HG03520 (cell line): ENCODE measurements around the gene FAM222A.

Source experiments
- ATAC-seq: cut with Tn5 transposase; IDR thresholded peaks from one replicate; pipeline ENCODE4 v1.9.1; 2021; ENCODE audit warnings: mild to moderate bottlenecking, moderate library complexity; ENCODE audit not compliant: unreplicated experiment

FAM222A gene

DNA sequence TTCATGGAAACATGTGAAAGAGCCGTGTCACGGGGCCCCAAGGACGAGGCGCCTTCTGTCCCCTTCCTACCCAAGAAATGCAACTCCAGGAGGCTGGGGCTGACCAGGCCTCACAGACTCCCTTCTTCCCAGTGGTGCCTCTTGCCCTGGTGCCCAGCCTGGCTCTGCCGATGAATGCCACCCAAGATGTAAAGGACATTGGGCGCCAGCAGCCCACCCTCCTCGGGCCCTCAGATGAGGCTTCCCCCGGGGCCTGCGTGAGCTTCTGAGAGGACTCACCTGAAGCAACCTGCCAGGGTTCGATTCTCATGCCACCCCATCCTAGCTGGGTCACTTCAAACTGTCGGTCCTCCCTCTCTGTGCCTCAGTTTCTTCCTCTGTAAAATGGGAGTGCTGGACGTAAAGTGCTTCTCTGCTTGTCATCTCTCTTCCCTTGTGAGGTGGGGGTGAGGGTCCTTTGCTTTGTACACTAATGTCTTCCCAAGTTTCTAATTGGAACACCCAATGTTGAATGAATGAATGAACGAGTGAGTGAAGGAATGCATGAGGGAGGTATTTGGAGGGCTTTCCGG, 10.8 kb downstream of the FAM222A start:
- no peak for ATAC-seq

DNA sequence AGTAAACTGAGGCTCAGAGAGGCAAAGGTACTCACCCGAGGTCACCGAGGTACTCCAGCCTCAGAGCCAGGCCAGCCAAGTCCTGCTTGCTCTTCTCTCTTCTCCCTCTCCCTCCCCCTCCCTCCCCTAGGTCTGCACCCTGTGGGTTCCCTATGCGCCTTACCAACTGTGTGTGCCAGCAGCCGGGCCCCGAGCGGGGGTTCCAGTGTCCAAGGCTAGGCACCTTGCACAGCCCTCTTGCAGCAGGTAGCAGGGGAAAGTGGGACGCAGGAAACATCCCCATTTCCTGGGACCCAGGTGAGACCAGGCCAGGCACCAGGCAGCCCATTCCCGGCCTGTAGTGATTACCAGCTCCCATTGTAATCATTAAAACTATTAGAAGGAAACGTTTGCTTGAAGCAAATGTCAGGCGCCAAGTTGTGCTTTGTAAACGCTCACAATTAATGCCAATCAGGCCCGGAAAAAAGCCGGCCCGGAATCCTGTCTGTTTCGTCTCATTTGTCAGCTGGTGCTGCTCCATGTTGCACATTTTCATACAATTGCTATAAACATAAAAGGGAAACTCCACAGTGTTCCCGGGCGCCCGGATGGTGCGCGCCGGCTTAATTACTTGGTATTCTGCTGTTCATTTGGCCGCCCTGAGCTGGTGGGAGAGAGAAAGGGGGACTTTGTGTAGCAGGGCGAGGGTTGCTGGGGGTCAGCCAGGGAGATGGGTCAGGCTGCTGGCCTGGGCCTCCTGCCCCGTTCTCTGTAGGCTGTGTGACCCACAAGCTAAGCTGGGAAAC, 11.9 kb downstream of the FAM222A start:
- ATAC-seq: no peak

DNA sequence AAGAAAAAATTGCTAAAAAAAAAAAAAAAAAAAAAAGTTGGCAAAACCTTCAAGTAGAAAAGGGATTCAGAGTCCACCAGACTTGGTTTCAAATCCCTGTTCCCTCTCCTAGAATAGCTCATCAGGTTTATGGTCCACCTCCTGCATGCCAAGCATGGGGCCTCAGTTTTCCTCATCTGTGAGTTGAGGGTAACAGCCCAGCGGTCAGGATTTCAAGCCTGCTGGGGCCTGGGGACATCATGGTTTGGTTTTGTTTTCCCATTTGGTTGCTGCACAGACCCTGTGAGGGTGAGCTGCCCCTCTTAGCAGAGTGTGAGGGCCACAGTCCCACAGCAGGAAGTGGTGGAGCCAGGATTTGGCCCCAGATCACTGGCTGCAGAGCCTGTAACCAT, 12.5 kb downstream of the FAM222A start:
- ATAC-seq: no peak

- ATAC-seq: no peak
Measured at GRCh38 chr12:109726511-109727038, 12.9 kb downstream of the FAM222A start.

DNA sequence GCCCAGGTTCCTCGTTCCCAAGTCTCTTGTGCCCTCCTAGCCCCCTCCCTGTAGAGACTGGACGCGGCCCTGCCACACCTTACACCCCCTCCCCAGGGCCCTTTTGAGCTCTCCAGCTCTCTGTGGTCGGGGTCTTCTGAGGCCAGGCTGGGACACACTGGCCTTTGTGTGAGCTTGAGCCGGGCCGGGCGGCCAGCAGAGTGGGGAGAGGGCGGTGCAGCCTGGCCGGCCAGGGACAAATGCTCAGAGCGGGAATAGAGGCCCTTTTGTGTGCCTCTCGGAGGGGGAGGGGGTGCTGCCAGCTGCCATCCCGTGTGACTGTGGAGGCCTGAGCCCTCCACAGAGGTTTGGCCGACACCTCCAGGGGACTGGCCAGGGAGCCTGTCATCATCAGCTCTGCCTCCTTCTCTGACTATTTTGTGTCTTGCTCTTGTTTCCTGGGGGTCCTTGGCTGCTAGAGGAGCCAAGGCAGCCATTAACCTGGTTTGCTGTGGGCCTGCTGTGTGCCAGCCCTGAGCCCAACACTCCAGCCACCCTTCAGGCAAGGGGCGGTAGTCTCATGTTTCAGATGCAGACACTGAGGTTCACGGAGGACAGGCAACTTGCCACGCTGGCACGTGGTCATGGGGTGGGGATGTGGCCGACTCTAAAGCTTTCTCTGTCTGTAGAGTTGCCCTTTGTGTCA, 13.6 kb downstream of the FAM222A start:
- ATAC-seq: no peak

DNA sequence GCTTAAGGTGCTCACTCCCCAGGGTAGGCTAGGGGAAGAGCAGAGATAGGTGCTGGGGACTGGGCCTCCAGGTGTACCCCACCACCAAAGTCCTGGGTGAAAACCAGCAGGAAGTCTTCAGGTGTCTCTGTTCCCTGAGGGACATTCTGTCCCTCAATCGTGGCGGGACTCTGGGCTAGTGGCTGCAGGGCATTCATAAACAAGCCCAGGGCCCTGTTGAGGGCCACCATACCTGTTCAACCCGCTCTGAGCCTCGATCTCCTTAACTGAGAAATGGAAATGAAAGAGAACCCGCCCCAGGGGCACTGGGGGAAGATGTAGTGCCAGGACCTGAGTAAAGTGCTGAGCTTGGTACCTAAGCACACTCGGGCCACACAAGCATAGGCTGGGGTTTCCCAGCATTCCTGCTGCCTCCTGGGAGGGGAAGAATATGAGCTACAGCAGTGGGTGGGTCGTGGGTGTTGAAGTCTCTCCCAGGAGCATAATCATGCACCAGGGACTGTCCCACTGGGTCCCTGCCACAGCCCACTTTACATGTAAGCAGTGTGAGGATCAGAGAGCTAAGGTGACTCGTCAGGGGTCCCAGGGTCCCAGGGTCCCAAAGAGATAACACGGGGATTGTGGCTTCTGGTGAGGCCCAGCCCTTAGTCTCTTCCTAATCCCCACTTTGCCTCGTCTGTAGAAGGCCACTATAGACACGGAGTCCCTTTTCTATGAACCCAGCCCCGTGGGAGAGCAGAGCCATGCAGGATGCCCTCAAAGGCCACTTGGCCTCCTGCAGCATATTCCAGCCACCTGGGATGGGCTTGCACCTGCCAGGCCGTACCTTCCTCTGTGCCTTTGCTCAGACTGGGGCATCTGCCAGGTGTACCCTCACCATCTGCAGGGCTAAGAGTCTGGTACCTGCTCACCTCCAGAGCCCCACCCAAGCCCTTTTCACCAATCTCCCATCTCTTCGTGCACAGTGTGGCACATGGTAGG, 14.4 kb downstream of the FAM222A start:
- ATAC-seq: no peak

DNA sequence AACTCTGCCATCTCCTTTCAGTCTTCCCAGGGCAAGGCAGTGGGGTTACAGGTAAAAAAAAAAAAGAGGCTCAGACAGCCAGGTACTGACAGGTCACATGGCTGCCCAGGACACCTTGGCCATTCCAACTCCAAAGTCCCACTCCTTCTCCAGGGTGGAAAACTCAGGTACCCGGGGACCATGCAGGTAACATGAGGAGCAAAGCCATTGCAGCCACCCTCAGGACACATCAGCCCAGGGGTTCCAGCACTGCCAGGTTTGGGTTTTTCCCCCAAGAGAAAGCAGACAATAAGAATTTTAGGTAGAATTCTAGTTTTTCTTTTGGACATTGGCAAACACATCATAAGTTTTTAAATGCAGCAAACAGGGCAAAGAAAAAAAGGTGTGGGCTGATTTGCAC, 15.3 kb downstream of the FAM222A start:
- no peak for ATAC-seq

DNA sequence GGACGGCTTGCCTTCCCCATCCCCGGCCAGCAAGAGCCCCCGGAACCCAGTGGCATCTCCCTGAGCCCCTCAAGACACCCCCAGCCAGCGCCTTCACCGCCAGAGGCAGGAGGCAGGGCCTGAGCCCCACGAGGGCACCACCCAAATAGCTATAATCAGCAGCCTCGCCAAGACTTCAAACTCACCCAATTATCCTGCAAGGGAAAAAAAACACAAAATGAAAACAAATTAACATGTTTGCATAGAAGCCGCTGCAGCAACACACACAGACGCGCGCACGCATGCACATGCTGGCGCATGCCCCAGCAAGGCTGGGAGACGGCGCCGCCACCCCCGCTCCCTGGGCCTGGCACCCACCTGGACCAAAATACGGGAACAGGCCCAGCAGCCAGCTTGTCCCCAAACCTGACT, 15.8 kb downstream of the FAM222A start:
- no peak for ATAC-seq

- ATAC-seq: no peak
Measured at GRCh38 chr12:109729801-109730200, 16.2 kb downstream of the FAM222A start.

DNA sequence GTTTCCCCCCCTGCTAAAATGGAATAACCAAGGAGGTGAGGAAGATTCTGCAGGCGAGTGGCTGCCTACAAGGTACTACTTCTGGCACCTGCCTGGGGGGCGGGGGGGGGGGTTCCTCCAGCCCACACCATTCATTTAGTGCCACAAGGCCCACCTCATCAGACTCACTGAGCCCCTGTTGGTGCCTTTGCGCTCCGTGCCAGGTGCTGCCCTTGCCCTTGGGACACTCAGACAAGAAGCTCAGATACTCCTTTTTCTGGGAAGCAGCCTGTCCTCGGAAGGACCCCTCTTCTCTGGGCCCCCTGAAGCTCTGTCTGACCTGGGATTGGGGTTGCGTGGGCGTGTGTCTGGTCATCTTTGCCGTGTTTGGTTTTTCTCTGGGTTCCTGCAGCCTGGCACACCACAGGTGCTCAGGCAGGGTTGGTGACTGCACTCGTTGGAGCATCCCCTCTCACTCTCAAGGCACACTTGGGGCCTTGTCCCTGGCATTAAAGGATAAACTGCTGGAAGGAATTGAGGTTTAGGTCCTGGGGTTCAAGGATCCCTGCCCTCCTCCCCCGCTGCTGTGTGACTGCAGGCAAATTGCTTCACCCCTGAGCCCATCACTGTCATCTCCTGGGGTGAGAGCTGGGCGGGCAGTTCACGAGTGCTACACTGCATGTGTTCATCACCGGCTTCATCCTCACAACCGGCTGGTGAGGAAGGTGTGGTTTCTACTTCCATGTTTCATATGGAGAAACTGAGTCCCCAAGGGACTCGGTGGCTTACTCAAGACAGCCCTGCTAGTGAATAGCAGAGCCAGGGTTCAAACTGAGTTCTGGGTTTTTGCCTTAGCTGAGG, 16.9 kb downstream of the FAM222A start:
- ATAC-seq: no peak

GRCh38 chr12:109731231-109731731, 17.7 kb downstream of the FAM222A start:
- no peak for ATAC-seq

DNA sequence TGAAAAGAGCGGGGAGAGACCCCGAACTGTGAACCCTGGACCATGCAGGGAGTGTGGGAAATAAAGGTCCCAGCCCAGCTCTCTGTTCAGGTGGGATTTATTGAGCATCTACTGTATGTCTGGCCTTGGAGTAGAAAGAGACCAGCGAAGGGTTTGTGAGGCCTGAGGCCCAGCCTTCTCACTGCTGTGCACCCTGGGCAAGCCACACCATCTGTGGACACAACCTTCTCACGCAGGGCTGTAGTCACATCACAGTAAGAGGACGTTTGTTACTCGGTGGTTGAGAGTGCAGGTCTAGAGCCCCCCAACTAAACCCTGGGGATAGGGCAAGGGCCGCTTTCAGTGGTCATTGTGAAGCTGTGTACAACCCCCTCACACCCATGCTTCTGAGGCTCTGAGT, 18.2 kb downstream of the FAM222A start:
- no peak for ATAC-seq

- ATAC-seq: no peak
Measured at GRCh38 chr12:109732321-109733305, 19.0 kb downstream of the FAM222A start.

- no peak for ATAC-seq
Measured at GRCh38 chr12:109734219-109735000, 20.8 kb downstream of the FAM222A start.

DNA sequence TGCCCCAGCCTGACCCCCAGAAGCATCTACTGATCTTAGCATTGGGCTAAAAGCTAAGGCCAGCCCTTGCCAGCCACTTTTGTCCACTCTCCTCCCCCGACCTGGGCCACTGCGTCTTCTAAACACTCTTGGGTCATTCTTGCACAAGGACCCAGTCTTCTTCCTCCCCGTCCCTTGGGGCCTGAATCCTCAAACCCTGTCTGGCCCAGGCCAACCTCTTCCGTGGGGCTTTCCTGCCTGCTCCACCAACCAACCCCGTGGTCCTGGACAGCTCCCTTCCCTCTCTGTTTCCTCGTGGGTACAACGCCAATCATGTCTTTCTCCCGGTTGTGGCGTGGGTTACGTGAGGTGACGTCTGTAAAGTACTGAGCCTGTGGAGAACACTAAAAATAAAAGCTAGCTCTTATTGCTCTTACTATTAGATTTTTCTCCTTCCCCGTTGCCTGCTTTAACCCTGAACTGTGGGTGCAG, 21.5 kb downstream of the FAM222A start:
- no peak for ATAC-seq

- no peak for ATAC-seq
Measured at GRCh38 chr12:109735825-109736551, 22.4 kb downstream of the FAM222A start.

GRCh38 chr12:109736552-109737108, 23.0 kb downstream of the FAM222A start:
- ATAC-seq: no peak
